HAP-1 (cell line): ENCODE results near the gene PRIMA1.

ENCODE experiments used
- DNase-seq, 2 experiments: peaks; one replicate each; pipeline ENCODE4 v3.0.0-alpha.2; 2016 to 2020; ENCODE audit warnings: low spot score in 2 of 2
- H3K27me3 ChIP-seq: fragments of 250-450 bp; sonication (Bioruptor Pico); 2 replicates; pipeline ENCODE4 v1.5.1; 2020; ENCODE audit warnings: low read depth, mild to moderate bottlenecking, moderate library complexity
- H3K36me3 ChIP-seq: fragments of 250-450 bp; sonication (Bioruptor Pico); replicated peaks from 2 replicates; pipeline ENCODE4 v1.5.1; 2020; ENCODE audit warnings: mild to moderate bottlenecking
- H3K4me1 ChIP-seq: fragments of 250-450 bp; sonication (Bioruptor Pico); 2 replicates; pipeline ENCODE4 v1.5.1; 2020; ENCODE audit warnings: mild to moderate bottlenecking
- H3K4me3 ChIP-seq: fragments of 250-450 bp; sonication (Bioruptor Pico); 2 replicates; pipeline ENCODE4 v1.5.1; 2020; ENCODE audit warnings: mild to moderate bottlenecking, moderate library complexity
- H3K9me3 ChIP-seq: fragments of 250-450 bp; sonication (Bioruptor Pico); 2 replicates; pipeline ENCODE4 v1.5.1; 2020; ENCODE audit warnings: mild to moderate bottlenecking, moderate library complexity
- in situ Hi-C: fragments of 300-500 bp; cut with MboI; formaldehyde crosslinking; loops from 3 replicates; pipeline ENCODE4 v1.14.3; 2020; ENCODE audit warnings: low sequenced_read_pairs, inconsistent platforms, mixed read lengths

PRIMA1 gene

DNA sequence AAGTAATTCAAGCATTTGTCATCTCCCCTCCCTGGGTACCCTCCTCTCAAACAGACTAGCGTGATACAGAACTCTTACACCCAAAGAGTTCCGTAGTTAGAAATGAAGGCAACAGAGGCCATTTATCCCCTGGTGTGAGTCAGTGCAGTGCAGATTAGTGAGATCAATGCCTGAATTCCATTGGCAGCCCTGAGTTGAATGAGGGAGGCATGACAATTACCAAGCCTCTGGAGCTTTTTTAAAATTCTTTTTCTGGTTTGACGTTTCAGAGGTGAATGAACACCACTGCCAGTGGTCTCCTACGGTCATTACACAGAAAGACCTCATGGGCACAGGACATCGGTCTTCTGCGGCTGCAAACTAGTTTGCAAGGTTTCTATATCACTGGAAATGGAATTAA, 94.4 kb downstream of the PRIMA1 start:
- no peak overlapping the region for H3K4me3 ChIP-seq
- in situ Hi-C loops: no loop called here
- H3K4me1 ChIP-seq: peaks cover 27% of the 10 kb centered on the region
- H3K9me3 ChIP-seq: no peaks in the 10 kb centered on the region; the same call in 1 of the 2 replicates
- no peaks in the 10 kb centered on the region for H3K36me3 ChIP-seq
- H3K27me3 ChIP-seq: no peaks in the 10 kb centered on the region
- peak; percentile 50 to 69 for DNase-seq

GRCh38 chr14:93691042-93691780, 97.1 kb downstream of the PRIMA1 start:
- Histone ChIP-seq H3K27me3 (no peaks in the 10 kb centered on the region), H3K4me1 (peaks cover 54% of the 10 kb centered on the region)

GRCh38 chr14:93690146-93690545, 98.1 kb downstream of the PRIMA1 start:
- in situ Hi-C loops: no loop called here
- no peaks in the 10 kb centered on the region for H3K9me3 ChIP-seq
- H3K36me3 ChIP-seq: no peaks in the 10 kb centered on the region
- H3K4me3 ChIP-seq: no peak overlapping the region
- no peaks in the 10 kb centered on the region for H3K27me3 ChIP-seq
- DNase-seq: peak in 1 of 2 experiments; percentile 43
- H3K4me1 ChIP-seq: peaks cover 64% of the 10 kb centered on the region

More at GRCh38 chr14:93691042-93691780, 97.1 kb downstream of the PRIMA1 start:
- no peak for DNase-seq
- Histone ChIP-seq H3K36me3 (no peaks in the 10 kb centered on the region), H3K9me3 (no peaks in the 10 kb centered on the region), H3K4me3 (no peak overlapping the region)
- in situ Hi-C loops: no loop called here

- H3K27me3 ChIP-seq: no peaks in the 10 kb centered on the region
- no peaks in the 10 kb centered on the region for H3K36me3 ChIP-seq
- H3K4me1 ChIP-seq: peaks cover 74% of the 10 kb centered on the region
- in situ Hi-C loops: no loop called here
- DNase-seq: peak in 1 of 2 experiments; percentile 16
- no peak overlapping the region for H3K4me3 ChIP-seq
- H3K9me3 ChIP-seq: no peaks in the 10 kb centered on the region
Observed at GRCh38 chr14:93688820-93689219, 99.5 kb downstream of the PRIMA1 start.

DNA sequence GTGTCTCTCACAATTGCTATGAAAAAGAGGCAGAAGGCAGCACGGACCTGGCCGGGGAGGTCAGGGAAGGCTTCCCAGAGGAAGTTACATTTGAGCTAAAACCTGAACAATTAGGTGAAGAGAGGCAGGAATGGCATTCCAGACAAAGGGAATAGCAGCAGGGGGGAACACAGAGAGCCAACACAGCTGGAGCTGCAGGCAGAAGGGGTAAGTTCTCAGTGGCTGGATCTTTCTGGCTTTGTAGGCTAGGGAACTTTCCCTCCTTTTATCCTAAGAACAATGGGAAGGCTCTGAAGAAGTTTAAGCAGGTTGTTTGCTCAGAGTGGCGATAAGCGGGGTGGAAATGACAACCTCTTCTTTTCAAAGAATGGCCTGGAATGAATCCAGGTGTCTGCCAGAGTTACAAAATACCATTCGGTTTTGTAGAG, 100.0 kb downstream of the PRIMA1 start:
- Histone ChIP-seq H3K36me3 (no peaks in the 10 kb centered on the region), H3K4me3 (no peak overlapping the region), H3K4me1 (peaks cover 74% of the 10 kb centered on the region), H3K27me3 (no peaks in the 10 kb centered on the region), H3K9me3 (no peaks in the 10 kb centered on the region)
- in situ Hi-C loops: no loop called here
- DNase-seq: peak; percentile 73 to 84

DNA sequence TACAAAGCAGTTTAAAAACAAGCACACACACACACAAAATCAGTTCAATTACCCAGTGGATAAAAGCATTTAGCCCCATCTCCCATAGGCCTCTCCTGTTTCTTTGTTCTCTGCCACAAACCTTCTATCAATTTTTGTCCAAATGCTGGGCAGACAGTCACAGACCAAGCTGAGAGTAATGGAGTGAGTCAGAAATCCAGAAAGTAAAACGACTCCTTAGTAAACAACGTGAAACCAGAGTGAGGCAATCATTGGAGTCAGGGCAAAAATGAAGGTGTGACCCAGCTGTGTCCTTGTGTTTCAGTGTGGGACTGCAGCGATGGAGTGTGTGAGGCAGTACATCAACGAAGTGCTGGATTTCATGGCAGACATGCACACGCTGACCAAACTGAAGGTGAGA, 102.0 kb downstream of the PRIMA1 start:
- Histone ChIP-seq H3K27me3 (no peaks in the 10 kb centered on the region), H3K4me3 (no peak overlapping the region), H3K9me3 (no peaks in the 10 kb centered on the region), H3K36me3 (no peaks in the 10 kb centered on the region), H3K4me1 (peaks cover 70% of the 10 kb centered on the region)
- in situ Hi-C loops: no loop called here
- no peak for DNase-seq

GRCh38 chr14:93685121-93685895, 103.0 kb downstream of the PRIMA1 start:
- Histone ChIP-seq H3K27me3 (no peaks in the 10 kb centered on the region), H3K9me3 (no peaks in the 10 kb centered on the region), H3K4me3 (no peak overlapping the region), H3K36me3 (no peaks in the 10 kb centered on the region), H3K4me1 (peaks cover 70% of the 10 kb centered on the region)
- in situ Hi-C loops: no loop called here
- DNase-seq: peak; percentile 51 to 97

- H3K9me3 ChIP-seq: no peaks in the 10 kb centered on the region
- H3K4me3 ChIP-seq: no peak overlapping the region
- H3K27me3 ChIP-seq: no peaks in the 10 kb centered on the region
- H3K4me1 ChIP-seq: peaks cover 55% of the 10 kb centered on the region
- in situ Hi-C loops: no loop called here
- H3K36me3 ChIP-seq: no peaks in the 10 kb centered on the region
- peak; percentile 87 to 91 for DNase-seq
Observed at GRCh38 chr14:93683226-93683625, 105.1 kb downstream of the PRIMA1 start.

- Histone ChIP-seq H3K27me3 (no peaks in the 10 kb centered on the region), H3K9me3 (no peaks in the 10 kb centered on the region), H3K4me1 (peaks cover 47% of the 10 kb centered on the region), H3K4me3 (no peak overlapping the region), H3K36me3 (no peaks in the 10 kb centered on the region)
- no peak for DNase-seq
- in situ Hi-C loops: no loop called here
Observed at GRCh38 chr14:93682459-93682858, 105.8 kb downstream of the PRIMA1 start.

- H3K36me3 ChIP-seq: no peaks in the 10 kb centered on the region
- no peaks in the 10 kb centered on the region for H3K27me3 ChIP-seq
- no peak overlapping the region for H3K4me3 ChIP-seq
- peaks cover 12% of the 10 kb centered on the region for H3K4me1 ChIP-seq
- in situ Hi-C loops: no loop called here
- DNase-seq: no peak
- no peaks in the 10 kb centered on the region for H3K9me3 ChIP-seq
Observed at GRCh38 chr14:93676416-93676958, 111.8 kb downstream of the PRIMA1 start.

DNA sequence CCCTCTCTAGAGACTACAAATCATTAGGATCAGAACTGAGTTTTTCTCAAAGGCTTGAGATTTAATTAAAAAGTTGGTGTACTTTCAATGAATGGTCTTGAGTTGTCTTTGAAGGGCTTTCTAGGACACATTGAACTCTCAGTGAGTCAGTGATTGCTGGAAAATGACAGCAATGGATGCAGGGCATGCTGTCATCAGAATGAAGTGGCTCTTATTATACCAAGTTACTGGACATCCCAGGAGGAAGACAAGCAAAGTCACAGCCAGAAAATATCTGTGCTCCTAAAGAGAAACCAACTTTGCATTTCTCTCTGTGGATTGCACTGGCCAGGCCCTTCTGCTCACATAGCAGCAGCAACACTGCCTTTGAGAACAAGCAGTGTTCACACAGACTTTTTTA, 112.6 kb downstream of the PRIMA1 start:
- no peak for DNase-seq
- Histone ChIP-seq H3K27me3 (no peaks in the 10 kb centered on the region), H3K9me3 (no peaks in the 10 kb centered on the region), H3K36me3 (no peaks in the 10 kb centered on the region), H3K4me1 (peaks cover 13% of the 10 kb centered on the region), H3K4me3 (no peak overlapping the region)
- in situ Hi-C loops: no loop called here

- no peak for DNase-seq
- Histone ChIP-seq H3K4me3 (no peak overlapping the region), H3K36me3 (no peaks in the 10 kb centered on the region), H3K4me1 (peaks cover 15% of the 10 kb centered on the region), H3K9me3 (peaks cover 5% of the 10 kb centered on the region; the same call in 1 of the 2 replicates), H3K27me3 (no peaks in the 10 kb centered on the region)
- in situ Hi-C loops: no loop called here
Observed at GRCh38 chr14:93674343-93674742, 113.9 kb downstream of the PRIMA1 start.

GRCh38 chr14:93669632-93670031, 118.7 kb downstream of the PRIMA1 start:
- no peaks in the 10 kb centered on the region for H3K36me3 ChIP-seq
- H3K4me1 ChIP-seq: peaks cover 15% of the 10 kb centered on the region
- H3K27me3 ChIP-seq: no peaks in the 10 kb centered on the region
- H3K9me3 ChIP-seq: peaks cover 18% of the 10 kb centered on the region
- H3K4me3 ChIP-seq: no peak overlapping the region
- no peak for DNase-seq
- in situ Hi-C loops: no loop called here
